HG03565 (cell line): ENCODE data around the gene NIM1K.
"Not testable (repeated sequence)": the region's sequence is repeated elsewhere in the genome, so short reads cannot be mapped to it uniquely, and the experiment has no call there.

ENCODE experiments used
- ATAC-seq: cut with Tn5 transposase; IDR thresholded peaks from one replicate; pipeline ENCODE4 v1.9.1; 2021; ENCODE audit warnings: mild to moderate bottlenecking, moderate library complexity; ENCODE audit not compliant: unreplicated experiment

NIM1K gene

DNA sequence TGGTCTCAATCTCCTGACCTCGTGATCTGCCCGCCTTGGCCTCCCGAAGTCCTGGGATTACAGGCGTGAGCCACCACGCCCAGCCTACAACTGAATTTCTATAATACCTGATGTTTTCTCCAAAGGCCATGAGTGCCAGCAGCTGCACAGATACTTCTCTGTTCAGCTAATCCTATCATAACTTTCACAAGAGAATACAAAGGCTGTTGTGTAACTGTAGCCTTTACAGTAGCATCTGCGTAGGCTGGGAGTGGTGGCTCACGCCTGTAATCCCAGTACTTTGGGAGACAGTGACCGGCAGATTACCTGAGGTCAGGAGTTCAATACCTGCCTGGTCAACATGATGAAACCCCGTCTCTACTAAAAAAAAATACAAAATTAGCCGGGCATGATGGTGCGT is 8.9 kb upstream of the NIM1K start:
- ATAC-seq = not testable (repeated sequence)

DNA sequence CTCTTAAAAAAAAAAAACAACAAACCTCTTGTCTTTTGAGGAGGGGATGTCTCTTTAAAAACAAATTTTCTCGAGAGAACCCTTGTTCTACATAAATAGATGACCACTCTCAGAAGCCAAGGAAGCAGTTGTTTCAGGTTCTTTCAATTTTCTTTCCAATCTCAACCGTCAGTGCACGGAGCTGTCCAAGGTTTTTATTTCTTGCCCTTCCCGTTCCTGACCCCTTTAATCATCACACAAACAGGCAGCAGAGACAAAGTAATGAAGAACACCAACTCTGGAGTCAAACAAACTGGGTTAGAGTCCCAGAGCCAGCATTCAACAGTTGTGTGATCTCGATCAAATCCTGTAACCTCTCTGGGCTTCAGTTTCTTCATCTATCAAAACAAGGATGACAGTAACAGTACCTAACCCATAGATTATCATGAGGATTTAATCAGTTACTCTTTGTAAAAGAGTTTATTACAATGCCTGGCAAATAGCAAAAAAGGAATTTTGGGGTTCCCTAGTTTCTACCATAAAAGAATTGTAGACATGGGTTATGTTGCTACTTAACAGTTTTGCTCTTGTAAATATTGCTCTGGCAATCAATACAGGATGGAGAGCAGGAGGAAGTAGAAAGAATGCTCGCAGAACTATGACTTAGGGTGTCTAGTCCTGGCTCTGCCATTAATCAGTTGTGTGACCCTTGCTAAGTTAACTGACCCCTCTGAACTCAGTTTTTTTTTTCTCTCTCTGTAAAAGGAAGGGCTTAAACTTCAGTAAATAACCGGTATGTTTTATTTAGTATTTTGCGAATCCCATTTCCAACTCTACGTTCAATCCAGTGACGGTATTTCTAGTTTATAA is 1.0 kb upstream of the NIM1K start:
- ATAC-seq = no peak

DNA sequence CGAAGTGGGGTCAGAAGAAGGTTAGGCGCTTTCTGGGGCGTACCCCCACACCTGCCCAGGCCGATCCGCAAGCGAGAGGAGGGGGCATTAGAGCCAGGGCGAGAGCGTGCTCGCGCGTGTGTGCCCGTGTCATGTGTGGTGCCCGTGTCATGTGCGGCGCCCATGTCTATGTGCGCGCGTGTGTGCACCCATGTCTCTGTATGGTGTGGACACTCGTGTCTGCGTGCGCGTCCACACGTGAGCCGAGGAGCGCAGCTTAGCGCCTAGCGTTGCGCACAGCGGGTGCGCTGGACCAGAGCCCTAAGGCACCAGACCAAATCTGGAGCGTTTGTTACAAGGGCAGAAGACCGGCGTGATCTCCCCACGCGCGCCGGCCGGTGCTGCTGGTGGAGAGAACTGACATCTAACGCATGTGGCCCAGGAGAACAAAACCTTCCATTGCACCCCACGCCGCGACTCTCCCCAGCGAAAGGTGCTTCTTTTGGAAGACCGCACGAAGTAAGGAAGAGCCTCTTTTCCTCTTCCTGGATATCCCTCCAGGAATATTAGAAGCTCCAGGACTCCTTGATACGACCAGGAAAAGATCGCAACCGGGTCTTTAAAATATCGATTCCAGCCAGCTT is 644 bp downstream of the NIM1K start:
- ATAC-seq = peak; percentile 11

DNA sequence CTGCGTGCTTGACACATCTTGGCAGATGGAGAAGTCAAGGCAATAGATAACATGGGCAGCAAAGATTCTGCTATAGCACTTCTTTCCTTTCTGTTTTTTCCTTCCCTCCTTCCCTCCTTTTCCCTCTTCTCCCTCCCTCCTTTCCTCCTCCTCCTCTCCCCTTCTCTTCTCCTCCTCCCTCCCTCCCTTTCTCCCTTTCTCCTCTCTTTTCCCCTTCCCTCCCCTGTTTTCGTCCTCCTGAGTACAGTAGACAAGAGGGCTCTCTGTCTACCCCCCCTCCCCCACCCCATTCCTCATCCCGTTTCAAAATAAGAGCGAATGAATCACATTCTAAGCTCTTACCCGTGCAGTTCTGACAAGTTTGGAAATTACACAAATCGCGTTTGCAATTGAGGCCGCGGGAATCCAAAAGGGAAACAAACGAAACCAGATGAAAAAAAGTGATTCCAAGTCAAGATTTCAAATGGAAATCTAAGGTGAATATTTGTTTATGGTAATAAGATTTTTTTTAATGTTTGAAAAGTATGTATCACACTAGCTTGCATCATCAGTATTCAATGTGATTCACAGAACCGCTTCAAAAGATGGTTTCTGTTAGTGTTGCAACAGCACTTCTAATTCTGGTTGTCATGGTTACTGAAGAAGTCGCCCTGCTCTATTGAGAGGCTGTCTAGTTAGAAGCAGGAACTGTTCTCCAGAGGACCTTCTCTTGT is 1.3 kb downstream of the NIM1K start:
- peak; percentile 49 for ATAC-seq

DNA sequence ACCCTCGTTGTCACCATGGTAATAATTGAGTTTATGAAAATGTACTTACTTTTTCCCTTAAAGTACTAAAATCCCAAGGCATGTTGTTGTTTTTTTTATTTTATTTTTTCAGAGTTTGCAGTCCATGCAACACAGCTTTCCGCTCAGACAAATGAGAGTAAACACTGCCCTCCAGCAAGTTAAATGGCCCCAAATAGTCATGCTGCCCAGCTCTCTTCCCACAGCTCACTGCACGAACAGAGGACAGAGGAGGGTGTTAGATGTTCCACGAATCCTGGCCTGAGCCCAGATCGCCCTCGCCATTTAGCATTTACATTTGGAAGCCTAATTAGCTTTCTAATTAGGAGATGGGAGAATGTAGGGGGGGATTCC is 1.9 kb downstream of the NIM1K start:
- no peak for ATAC-seq

DNA sequence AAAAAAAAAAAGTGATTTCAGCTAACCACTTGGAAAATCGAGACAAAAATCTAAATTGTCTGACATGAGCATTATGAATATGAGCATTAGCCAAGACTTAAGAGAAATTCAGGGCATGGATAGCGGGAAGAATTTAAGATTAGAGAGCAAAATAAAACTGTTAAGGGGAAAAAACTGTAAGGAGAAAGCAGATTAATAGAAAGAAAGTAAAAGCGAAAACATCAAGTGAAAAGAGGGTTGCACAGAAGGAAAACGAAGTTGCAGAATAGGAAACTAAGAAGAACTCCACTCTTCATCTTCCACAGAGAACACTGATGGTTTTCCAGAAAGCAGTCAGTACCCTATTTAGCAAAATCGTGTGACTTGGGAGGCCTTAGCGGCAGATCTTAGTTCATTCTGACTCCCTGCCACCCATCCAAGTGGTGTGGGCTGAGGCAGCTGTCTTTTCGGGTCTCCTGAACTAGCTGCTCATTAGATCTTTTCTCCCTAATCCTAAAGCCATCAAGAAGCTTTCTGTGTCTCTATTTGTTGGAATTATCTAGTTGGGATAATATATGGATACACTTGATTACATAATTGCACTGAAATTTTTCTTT is 3.7 kb downstream of the NIM1K start:
- ATAC-seq = no peak

DNA sequence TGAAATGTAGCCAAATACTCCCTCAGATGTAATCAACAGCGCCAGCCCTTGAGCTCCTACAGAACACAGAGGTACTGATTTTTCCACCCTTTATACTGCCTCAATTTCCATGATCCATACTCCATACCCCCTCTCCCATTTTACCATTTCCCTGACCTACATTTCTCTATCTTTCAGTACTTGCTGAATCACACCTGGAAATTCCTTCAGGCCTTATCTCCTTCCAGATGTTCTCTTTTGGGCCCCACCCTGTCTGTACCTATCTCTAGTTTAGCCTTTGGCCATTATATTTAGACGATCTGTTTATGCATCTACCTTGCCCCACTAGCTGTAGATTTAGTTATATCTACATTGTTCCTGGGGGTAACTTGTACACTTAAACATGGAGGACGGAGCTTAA is 5.5 kb downstream of the NIM1K start:
- ATAC-seq = no peak

DNA sequence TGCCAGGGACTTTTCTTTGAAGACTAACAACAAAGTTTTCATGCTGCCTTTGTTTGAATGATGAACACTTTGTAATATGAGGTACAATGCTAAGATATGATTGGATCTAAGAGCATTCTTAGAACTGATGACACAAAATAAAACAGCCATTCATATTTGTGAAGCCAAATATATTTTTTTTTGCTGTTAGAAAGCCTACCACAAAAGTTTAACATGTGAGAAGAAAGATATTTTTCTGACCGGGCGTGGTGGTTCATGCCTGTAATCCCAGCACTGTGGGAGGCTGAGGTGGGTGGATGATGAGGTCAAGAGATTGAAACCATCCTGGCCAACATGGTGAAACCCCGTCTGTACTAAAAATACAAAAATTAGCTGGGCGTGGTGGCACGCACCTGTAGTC is 9.4 kb downstream of the NIM1K start:
- ATAC-seq = not testable (repeated sequence)

DNA sequence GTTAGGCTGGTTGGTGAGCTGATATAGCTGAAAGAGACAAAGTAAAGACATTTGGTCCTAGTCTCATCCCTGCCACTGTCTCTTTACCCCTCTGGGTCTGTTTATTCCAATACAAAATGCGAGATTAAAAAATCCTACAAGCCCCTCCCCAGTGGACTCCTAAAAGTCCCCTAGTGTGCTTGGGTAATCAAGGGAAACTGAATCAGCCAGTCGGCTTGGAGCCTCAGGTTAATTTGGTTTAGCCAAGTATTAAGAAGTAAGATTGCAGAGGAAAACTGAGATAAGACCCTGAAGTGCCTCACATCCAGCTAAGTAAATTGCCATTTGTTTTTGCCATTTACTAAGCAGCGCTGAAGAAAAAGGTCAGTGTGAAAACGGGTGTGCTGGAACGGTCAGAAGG is 10.4 kb downstream of the NIM1K start:
- ATAC-seq = no peak

DNA sequence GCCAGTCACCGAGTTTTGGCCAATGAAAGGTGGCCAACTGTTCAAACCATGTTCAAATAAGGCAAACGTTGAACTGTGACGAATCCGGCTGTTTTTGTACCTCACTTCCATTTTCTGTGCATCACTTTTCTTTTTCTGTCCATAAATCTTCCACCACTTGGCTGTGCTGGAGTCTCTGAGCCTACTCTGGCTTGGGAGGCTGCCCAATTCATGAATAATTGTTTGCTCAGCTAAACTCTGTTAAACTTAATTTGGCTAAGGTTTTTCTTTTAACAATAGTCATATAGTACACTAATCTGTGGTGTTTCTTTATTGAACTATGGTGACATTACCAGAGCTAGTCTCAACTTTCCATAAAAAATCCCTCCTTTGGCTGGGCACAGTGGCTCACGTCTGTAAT is 11.3 kb downstream of the NIM1K start:
- no peak for ATAC-seq

DNA sequence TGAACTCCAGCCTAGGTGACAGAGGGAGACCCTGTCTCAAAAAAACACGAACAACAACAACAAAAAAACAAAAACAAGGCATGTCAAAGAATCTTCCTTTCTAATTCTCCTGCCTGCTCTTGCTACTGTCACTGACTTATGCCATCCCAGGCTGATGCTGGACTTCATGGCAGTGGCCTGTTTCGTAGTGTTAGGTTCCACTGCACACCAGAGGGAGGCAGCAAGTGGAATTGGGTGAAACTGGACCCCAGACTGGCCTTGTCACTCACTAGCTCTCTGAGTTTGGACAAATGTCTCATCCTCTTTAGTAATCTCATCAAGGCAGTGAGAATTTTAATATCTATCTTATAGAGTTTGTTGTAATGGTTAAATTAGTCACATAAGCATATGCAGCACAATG is 12.9 kb downstream of the NIM1K start:
- no peak for ATAC-seq

DNA sequence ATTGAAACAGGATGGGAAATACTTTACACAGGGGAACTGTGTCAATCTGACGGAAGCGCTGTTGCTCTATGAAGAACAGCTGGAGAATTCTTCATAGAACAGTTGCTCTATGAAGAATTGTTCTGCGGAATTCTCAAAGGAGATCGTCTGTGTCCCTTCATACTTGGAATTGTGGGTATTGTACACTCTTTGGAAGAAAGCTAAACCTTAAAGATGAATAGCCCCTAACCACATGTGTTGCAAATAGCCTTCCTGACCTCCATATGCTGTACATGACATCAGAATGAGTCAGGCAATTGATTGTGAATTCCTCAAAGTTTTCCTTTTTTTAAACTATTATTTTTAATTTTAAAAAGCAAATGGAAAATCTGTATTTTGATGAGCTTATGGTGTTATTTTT is 15.6 kb downstream of the NIM1K start:
- no peak for ATAC-seq

DNA sequence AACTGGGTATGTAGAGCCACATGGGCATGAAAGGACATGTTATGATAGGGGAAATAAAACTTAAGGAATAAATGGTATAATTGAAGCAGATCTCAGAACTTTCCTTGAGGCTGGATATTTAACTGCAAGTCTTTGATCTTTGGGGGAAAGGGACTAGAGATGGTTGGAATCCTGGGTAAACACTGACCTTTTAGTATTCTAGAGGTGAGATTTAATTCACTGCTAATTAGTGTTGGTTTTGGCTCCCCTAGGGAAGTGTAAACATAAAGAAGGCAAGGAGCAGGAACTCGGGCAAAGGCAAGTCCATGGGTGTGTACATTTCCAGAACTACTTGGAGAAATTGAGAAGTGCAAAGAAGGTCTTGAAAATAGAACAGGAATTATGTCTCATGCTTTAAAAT is 16.6 kb downstream of the NIM1K start:
- no peak for ATAC-seq

DNA sequence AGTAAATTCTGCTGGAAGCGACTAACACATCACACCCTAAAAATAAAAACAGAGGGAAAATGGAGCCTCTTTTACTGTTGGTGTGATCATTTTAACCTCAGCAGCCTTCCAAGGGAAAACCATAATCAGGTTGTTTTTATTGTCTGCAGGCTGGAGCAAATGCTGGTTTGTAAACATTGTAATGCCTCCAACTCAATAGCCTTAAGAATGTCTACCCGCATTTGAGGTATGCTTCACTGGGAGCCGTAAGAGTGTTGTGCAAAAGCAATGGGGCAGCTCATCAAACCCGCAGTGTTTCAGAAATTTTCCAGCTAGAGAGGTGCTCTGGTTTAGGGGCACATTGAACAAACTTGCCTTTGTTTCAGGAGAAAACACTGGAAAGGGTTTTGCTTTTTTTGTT is 17.0 kb downstream of the NIM1K start:
- ATAC-seq = no peak

DNA sequence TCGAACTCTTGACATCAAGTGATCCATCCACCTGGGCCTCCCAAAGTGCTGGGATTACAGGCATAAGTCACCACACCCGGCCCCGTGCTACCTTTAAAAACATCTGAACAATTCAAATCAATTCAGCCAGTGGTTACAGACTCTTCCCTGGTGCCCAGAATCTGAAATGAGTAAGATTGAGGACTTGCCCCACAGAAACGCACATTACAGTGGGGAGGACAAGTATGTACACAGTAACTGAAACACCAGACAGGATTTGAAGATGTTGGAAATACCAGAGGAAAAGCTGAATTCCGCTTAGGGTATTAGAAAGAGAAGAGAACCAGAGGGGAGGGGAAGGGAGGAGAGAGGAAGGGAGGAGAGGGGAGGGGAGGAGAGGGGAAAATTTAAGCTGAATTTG is 17.8 kb downstream of the NIM1K start:
- ATAC-seq = no peak

DNA sequence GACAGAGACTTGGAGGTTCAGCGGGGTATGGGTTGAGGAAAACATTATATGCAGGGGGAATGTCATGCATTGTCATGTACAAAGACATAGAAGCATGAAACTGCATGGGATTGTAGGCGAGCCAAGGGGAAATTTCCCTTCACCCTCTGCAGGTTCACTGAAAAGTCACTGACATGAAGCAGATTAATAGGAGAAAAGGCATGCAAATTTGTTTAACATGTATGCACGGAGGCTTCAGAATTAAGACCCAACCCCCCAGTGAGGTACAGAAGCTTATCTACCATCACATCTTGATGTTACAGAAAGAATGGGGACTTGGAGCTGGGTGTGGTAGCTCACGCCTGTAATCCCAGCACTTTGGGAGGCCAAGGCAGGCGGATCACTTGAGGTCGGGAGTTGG is 18.5 kb downstream of the NIM1K start:
- ATAC-seq = no peak

DNA sequence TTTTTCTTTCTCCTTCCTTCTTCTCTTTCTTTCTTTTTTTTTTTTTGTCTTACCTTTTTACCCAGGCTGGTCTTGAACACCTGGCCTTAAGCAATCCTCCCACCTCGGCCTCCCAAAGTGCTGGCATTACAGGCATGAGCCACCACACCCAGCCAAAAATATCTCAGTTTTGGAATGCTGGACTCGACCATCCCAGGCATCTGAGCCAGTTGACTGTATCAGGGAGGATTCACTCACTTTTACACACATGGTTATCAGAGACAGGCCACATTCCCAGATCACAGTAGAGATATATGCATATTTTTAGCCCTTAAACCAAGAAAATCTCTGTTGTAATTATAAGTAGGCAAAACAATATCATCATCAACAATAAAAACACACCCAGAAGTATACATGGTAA is 21.9 kb downstream of the NIM1K start:
- ATAC-seq = no peak

DNA sequence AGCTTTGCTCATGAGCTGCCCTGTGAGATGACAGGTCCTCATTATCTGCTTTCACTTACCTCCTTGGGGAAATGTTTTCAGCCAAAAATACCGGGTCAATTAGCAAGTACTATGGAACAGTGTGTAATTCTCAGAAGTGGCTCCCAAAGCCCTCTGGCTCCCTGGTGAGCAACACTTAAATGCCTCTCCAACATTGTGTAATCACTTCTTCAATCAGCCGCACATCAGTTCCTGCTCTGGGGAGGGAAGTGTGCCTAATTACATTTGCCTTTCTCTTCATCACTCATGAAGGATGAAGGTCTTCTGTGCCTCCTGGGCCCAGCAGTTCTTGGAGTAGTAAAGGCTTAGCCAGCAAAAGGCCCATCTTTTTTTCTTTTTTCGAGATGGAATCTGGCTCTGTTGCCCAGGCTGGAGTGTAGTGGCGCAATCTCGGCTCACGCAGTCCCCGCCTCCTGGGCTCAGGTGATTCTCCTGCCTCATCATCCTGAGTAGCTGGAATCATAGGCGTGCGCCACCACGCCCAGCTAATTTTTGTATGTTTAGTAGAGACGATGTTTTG is 23.1 kb downstream of the NIM1K start:
- no peak for ATAC-seq

DNA sequence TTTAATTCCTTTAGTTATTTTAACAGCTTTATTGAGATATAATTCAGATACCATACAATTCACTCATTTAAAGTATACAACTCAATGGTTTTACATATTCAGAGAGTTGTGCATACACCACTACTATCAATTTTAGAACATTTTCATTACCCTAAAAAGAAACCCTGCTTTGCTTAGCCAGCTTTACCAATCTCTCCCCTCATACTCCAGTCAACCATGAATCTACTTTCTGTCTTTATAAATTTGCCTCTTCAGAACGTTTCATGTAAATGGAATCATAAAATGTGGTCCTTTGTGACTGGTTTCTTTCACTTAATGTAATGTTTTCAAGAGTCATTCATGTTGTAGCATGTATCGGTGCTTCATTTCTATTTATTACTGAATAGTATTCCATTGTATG is 24.9 kb downstream of the NIM1K start:
- no peak for ATAC-seq

DNA sequence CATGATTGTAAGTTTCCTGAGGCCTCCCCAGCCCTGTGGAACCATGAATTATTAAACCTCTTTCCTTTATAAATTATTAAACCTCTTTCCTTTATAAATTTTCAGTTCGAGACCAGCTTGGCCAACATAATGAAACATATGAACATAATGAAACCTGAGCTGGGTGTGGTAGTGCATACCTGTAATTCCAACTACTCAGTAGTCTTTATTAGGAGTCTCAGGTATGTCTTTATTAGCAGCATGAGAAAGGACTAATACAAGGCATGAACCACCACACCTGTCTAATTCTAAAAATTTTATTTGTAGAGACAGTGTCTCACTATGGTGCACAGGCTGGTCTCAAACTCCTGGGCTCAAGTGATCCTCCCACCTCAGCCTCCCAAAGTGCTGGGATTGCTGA is 27.1 kb downstream of the NIM1K start:
- no peak for ATAC-seq

DNA sequence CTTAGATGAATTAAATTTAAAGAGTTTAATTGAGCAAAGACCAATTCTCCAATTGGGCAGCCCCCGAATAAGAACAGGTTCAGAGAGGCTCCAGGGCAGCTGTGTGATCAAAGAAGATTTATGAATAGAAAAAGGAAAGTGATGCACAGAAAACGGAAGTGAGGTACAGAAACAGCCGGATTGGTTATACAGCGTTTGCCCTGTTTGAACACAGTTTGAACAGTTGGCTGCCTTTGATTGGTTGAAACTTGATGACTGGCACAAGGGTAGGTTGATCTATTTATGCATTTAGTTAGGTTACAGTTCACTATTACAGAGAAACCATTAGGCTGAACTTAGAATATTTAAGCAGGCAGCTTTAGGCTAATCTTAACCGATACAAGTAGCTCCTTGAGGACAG is 29.5 kb downstream of the NIM1K start:
- ATAC-seq = no peak
